Testis (tissue), 3 donors: Measurements from ENCODE around the gene TYRP1. TPM values are rescaled to one million over a fixed set of nuclear protein-coding genes. Genes with fewer than 3 reads are reported as not detected.

Experiments used
- DNase-seq: peaks from one replicate; pipeline ENCODE4 v3.0.0-alpha.2; 2019
- H3K27ac ChIP-seq, 2 donors: fragments of 200-600 bp; sonication (generic); one replicate each; pipeline ENCODE4 v1.5.1; 2019
- H3K27me3 ChIP-seq: fragments of 200-600 bp; sonication (generic); one replicate; pipeline ENCODE4 v1.5.1; 2019
- H3K36me3 ChIP-seq: fragments of 200-600 bp; sonication (generic); one replicate; pipeline ENCODE4 v1.5.1; 2017; ENCODE audit warnings: low read depth; ENCODE audit errors: missing control alignments
- H3K4me1 ChIP-seq: fragments of 200-600 bp; sonication (generic); one replicate; pipeline ENCODE4 v1.5.1; 2019
- H3K4me3 ChIP-seq, 2 donors: fragments of 200-600 bp; sonication (generic); one replicate each; pipeline ENCODE4 v1.5.1; 2017 to 2019
- H3K9me3 ChIP-seq: fragments of 200-600 bp; sonication (generic); one replicate; pipeline ENCODE4 v1.5.1; 2017
- POLR2A ChIP-seq: fragments of 450-650 bp; IDR thresholded peaks from one replicate; pipeline ENCODE4 v1.6.1; 2017; ENCODE audit warnings: antibody characterized with exemption, mild to moderate bottlenecking, moderate library complexity
- WGBS, 2 donors: methylation state at CpG; one replicate each; pipeline ENCODE4 v1.1.5; 2018; 5-methylcytosine and 5-hydroxymethylcytosine counted together
- intact Hi-C: fragments of 100-400 bp; cut with DNase I; formaldehyde crosslinking; loops from one replicate; pipeline ENCODE4 v1.15.1; 2023; ENCODE audit warnings: low total_unique reads
- polyA plus RNA-seq: library from polyadenylated mRNA; stranded (reverse); fragments of 350-450 nt; fragmentation: Illumina TruSeq; extraction: RNeasy Lipid Tissue Mini Kit (QIAGEN cat#74804); gene quantifications from one replicate; pipeline ENCODE4 v1.2.3, GENCODE V29; 2014; ENCODE audit warnings: low read depth, low replicate concordance; ENCODE audit not compliant: insufficient read depth
- total RNA-seq, 2 donors: library from RNA; depleted of rRNA; stranded (reverse); fragments of >200 nt; gene quantifications; one replicate each; pipeline ENCODE4 v1.2.3, GENCODE V29; 2016
- TF ChIP-seq, protein P1 (sequence below), 3 experiments: fragments of 450-650 bp in 2 of 3; fragments of 200-600 bp in 1 of 3; sonication (generic) in 1 of 3; IDR thresholded peaks; one replicate each; pipeline ENCODE4 v1.5.1; 2016 to 2019; ENCODE audit warnings: antibody characterized with exemption in 3 of 3, mild to moderate bottlenecking in 2 of 3, moderate library complexity in 1 of 3

Gene TYRP1
- total and polyA plus RNA-seq, 3 donors from 2014 or later: 0.68 to 2.0 (median 1.1) TPM

DNA sequence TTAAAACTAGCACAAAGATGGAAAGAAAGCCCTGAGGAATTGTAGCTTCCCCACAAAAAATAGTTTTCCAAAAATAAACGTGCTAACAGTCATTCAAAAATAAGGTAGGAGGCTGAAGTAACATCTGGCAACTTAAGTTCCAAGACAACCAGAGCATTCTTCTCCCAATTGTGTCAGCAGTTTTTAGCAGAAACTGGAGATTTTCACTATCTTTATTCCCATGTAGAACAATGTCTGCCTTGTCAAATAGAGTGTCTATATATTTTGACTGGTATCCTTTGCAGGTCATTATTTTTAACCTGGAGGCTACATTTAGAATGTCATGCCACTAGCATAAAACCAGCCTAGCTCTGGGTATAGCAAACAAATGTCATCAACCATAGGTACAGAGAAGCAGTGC is 10.8 kb downstream of the TYRP1 start:
- no peak for DNase-seq
- intact Hi-C loops: no loop called here

DNA sequence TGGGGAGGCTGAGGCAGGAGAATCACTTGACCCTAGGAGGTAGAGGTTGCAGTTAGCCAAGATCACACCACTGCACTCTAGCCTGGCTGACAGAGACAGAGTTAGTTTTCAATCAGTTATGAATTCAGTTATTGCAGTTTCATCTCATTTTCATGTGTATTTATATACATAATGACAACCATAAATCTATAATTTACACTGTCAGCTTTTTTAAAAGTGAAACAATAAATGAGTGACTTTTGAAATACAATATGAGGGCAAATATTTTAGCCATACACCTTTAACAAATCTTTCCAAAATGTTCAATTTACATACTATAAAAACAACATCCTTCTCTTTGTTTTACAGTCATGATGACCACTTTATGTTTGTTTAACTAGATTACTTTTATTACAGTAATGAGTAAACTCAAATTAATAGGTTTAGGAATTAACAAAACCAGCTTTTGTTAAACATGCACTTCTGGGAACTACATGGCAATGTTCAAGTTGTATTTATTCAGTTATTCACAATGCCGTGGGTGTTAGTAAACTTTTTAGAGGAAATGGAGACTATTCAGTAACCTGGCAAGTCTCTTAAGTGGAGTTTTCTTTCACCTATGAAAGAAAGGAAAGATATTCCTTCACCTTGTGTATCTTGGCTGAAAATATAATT is 12.7 kb downstream of the TYRP1 start:
- TF ChIP-seq, protein P1, sequence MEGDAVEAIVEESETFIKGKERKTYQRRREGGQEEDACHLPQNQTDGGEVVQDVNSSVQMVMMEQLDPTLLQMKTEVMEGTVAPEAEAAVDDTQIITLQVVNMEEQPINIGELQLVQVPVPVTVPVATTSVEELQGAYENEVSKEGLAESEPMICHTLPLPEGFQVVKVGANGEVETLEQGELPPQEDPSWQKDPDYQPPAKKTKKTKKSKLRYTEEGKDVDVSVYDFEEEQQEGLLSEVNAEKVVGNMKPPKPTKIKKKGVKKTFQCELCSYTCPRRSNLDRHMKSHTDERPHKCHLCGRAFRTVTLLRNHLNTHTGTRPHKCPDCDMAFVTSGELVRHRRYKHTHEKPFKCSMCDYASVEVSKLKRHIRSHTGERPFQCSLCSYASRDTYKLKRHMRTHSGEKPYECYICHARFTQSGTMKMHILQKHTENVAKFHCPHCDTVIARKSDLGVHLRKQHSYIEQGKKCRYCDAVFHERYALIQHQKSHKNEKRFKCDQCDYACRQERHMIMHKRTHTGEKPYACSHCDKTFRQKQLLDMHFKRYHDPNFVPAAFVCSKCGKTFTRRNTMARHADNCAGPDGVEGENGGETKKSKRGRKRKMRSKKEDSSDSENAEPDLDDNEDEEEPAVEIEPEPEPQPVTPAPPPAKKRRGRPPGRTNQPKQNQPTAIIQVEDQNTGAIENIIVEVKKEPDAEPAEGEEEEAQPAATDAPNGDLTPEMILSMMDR (IDR thresholded peaks at IDR 0.05): no peak
- no peak for TF ChIP-seq POLR2A
- 72 to 86% methylated on average over 1 of the region's 1 CpG for WGBS, 2 donors
- H3K36me3 ChIP-seq: no peaks in the 10 kb centered on the region
- intact Hi-C loops: no loop called here
- H3K4me1 ChIP-seq: no peaks in the 10 kb centered on the region
- H3K9me3 ChIP-seq: no peaks in the 10 kb centered on the region
- H3K27ac ChIP-seq: no peak overlapping the region
- H3K27me3 ChIP-seq: no peaks in the 10 kb centered on the region
- no peak overlapping the region for H3K4me3 ChIP-seq
- DNase-seq: no peak

More for the DNA sequence above, 10.8 kb downstream of the TYRP1 start:
- TF ChIP-seq, protein P1 (IDR thresholded peaks at IDR 0.05): no peak
- no peak for TF ChIP-seq POLR2A
- Histone ChIP-seq H3K27me3 (no peaks in the 10 kb centered on the region), H3K27ac (no peak overlapping the region), H3K36me3 (no peaks in the 10 kb centered on the region), H3K4me1 (no peaks in the 10 kb centered on the region), H3K4me3 (no peak overlapping the region), H3K9me3 (no peaks in the 10 kb centered on the region)
- WGBS, 2 donors: 21 to 30% methylated on average over 1 of the region's 1 CpG

DNA sequence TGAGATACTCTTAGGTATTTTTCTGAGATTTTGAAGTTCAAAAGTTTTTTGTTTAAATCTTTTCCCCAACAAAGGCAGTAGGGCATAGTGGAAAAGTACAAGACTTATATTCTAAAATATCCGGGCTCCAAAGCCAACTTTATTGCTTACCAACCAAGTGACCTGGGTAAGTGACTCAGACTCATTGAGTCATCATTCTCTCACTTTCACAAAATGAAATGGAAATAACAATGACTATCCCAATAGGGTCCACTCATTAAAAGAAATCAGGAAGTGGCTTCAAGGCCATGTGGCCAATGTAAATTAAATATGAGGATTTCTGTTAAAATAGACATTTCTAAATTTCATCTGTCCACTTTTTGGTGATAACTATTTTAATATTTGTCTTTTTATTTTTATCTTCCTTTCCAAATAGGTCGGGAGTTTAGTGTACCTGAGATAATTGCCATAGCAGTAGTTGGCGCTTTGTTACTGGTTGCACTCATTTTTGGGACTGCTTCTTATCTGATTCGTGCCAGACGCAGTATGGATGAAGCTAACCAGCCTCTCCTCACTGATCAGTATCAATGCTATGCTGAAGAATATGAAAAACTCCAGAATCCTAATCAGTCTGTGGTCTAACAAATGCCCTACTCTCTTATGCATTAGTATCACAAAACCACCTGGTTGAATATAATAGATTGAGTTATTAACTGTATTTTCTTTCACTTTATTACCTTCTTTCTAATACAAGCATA is 15.5 kb downstream of the TYRP1 start:
- Histone ChIP-seq H3K27me3 (no peaks in the 10 kb centered on the region), H3K4me3 (no peak overlapping the region), H3K4me1 (no peaks in the 10 kb centered on the region), H3K9me3 (no peaks in the 10 kb centered on the region), H3K27ac (no peak overlapping the region), H3K36me3 (no peaks in the 10 kb centered on the region)
- intact Hi-C loops: no loop called here
- no peak for DNase-seq
- TF ChIP-seq, protein P1 (IDR thresholded peaks at IDR 0.05): no peak
- no peak for TF ChIP-seq POLR2A
- WGBS, 2 donors: 89 to 91% methylated on average over 5 of the region's 5 CpGs

DNA sequence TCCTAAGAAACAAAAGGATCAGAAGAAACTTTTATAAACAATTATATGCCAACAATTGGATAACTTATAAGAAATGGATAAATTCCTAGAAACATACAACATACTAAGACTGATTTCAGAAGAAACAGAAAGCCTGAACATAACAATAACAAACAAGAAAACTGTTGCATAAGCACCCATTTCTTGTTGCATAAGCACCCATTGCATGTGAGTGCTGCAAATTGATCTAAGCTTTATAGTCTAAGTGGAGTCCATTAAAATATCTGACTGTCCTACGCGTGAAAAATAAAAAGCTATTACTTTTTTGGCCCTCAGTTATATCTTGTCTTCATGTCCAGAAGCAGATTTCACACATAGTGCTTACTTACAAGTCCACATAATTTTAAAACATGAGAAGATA is 19.3 kb downstream of the TYRP1 start:
- Histone ChIP-seq H3K9me3 (no peaks in the 10 kb centered on the region), H3K4me3 (no peak overlapping the region), H3K27me3 (no peaks in the 10 kb centered on the region), H3K36me3 (no peaks in the 10 kb centered on the region), H3K4me1 (no peaks in the 10 kb centered on the region), H3K27ac (no peak overlapping the region)
- WGBS, 2 donors: 81 to 82% methylated on average over 2 of the region's 2 CpGs
- intact Hi-C loops: no loop called here
- TF ChIP-seq, protein P1 (IDR thresholded peaks at IDR 0.05): no peak
- TF ChIP-seq POLR2A: no peak
- DNase-seq: no peak
